Neural cell (in vitro differentiated cells): ENCODE measurements around the gene SAG.

ENCODE experiments used
- CTCF ChIP-seq: fragments of 450-650 bp; IDR thresholded peaks from 2 replicates; pipeline ENCODE4 v1.5.1; 2014; ENCODE audit warnings: antibody characterized with exemption, mild to moderate bottlenecking, moderate library complexity; ENCODE audit not compliant: poor library complexity, severe bottlenecking
- EP300 ChIP-seq: fragments of 450-650 bp; conservative IDR thresholded peaks from 2 replicates; pipeline ENCODE4 v1.6.1; 2014; ENCODE audit warnings: antibody characterized with exemption, mild to moderate bottlenecking, moderate library complexity; ENCODE audit not compliant: poor library complexity, severe bottlenecking
- EZH2 ChIP-seq: fragments of 200-600, 300-800 bp; shearing (Covaris generic), sonication (generic); IDR thresholded peaks from 2 replicates; pipeline ENCODE4 v1.6.1; 2014; ENCODE audit warnings: antibody characterized with exemption, low read length, borderline replicate concordance, mild to moderate bottlenecking; ENCODE audit not compliant: insufficient read depth, poor library complexity, severe bottlenecking
- POLR2AphosphoS5 ChIP-seq: IDR thresholded peaks from 2 replicates; pipeline ENCODE4 v1.6.1; 2012
- RAD21 ChIP-seq: fragments of 450-650 bp; conservative IDR thresholded peaks from 2 replicates; pipeline ENCODE4 v1.6.1; 2014; ENCODE audit warnings: antibody characterized with exemption, mild to moderate bottlenecking, moderate library complexity
- REST ChIP-seq: IDR thresholded peaks from 2 replicates; pipeline ENCODE4 v1.6.1; 2012; ENCODE audit warnings: borderline replicate concordance
- SMC3 ChIP-seq: fragments of 450-650 bp; conservative IDR thresholded peaks from 2 replicates; pipeline ENCODE4 v1.6.1; 2014; ENCODE audit warnings: antibody characterized with exemption, mild to moderate bottlenecking, moderate library complexity; ENCODE audit not compliant: poor library complexity

- TF ChIP-seq POLR2AphosphoS5 (no peak), RAD21 (no peak), CTCF (no peak), EP300 (no peak), SMC3 (no peak), REST (no peak), EZH2 (no peak)
Measured at GRCh38 chr2:233264667-233265066, 42.9 kb upstream of the SAG start.
